Stimulated activated CD4-positive, alpha-beta T cell treated with anti-CD3 and anti-CD28 coated beads, TNF-alpha, amount 100 ng/mL, for 4 hours (primary cell): Measurements from ENCODE around the gene P2RX6.
"Not testable (repeated sequence)": the region's sequence is repeated elsewhere in the genome, so short reads cannot be mapped to it uniquely, and the experiment has no call there.

ENCODE experiments used
- DNase-seq, 3 experiments: peaks; one replicate each; pipeline ENCODE4 v3.0.0-alpha.2; 2020; ENCODE audit warnings: low read depth in 3 of 3

P2RX6 gene

DNA sequence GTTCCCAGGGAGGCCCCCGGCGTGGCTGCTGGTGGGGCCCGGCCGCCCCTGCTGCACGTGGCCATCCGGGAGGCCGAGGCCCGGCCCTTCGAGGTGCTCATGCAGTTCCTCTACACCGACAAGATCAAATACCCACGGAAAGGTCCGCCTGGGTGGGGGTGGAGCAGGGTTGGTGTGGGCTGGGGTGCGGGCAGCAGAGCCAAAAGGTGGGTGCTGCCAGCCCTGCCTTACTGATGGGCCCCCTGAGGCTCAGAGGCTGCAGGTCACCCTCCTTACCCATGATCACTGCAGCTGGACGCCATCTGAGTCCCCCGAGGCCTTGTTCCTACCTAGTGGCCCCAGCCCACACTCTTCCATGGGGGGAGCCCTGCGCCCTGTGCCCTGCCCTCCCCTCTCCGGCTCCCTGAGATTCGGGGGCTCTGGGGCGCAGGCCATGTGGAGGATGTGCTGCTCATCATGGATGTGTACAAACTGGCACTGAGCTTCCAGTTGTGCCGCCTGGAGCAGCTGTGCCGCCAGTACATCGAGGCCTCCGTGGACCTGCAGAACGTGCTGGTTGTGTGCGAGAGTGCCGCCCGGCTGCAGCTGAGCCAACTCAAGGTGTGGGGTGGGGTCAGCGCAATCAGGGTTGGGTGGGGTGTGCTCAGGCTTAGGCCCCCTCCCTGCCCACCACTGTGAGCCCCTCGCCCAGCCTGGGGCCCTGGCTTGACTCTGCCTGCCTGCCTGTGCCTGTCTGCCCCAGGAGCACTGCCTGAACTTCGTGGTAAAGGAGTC is 20.6 kb upstream of the P2RX6 start:
- no peak for DNase-seq

GRCh38 chr22:20994902-20995241 is 20.1 kb upstream of the P2RX6 start:
- DNase-seq, result no peak

DNA sequence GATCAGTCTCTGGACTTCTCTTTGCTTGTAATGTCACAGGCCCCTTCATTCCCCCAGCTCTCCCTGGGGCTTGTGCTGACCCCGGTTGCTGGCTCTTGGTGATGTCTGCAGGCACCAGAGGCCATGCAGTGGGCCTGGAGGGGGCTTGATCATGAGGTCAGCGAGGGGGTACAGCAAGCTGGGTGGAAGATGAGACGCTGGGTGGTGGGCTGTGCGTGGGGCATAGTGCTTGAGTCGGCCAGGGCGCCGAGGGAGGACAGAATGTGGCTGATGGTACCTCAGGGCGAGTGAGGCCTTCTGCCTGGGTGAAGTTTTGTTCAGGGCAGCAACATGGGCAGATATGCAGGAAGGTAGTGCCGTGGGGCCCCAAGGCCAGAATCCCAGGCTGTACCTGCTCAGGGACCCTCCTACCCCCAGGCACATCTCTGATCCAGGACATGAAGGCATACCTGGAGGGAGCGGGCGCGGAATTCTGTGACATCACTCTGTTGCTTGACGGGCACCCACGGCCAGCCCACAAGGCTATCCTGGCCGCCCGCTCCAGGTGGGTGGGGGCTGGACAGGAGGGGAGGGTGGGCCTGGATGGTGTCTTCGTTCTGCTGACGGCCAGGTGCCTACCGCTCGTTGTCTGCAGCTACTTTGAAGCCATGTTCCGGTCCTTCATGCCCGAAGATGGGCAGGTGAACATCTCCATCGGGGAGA is 19.5 kb upstream of the P2RX6 start:
- DNase-seq, result no peak

DNA sequence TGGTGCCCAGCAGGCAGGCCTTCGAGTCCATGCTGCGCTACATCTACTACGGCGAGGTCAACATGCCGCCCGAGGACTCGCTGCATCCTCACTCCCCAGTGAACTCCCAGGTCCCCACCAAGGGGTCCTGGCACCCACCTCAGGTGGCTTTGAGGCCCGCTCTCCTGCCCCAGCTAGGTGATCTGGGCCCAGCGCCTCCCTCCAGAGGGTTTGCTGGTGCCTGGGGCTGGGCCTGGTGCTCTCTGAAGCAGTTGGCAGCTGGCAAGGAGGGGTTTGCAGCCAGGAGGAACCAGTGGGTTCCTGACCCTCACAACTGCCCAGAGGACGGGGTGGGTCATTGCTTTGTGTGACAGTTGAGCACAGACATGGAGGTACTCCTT is 18.9 kb upstream of the P2RX6 start:
- DNase-seq, result no peak

DNA sequence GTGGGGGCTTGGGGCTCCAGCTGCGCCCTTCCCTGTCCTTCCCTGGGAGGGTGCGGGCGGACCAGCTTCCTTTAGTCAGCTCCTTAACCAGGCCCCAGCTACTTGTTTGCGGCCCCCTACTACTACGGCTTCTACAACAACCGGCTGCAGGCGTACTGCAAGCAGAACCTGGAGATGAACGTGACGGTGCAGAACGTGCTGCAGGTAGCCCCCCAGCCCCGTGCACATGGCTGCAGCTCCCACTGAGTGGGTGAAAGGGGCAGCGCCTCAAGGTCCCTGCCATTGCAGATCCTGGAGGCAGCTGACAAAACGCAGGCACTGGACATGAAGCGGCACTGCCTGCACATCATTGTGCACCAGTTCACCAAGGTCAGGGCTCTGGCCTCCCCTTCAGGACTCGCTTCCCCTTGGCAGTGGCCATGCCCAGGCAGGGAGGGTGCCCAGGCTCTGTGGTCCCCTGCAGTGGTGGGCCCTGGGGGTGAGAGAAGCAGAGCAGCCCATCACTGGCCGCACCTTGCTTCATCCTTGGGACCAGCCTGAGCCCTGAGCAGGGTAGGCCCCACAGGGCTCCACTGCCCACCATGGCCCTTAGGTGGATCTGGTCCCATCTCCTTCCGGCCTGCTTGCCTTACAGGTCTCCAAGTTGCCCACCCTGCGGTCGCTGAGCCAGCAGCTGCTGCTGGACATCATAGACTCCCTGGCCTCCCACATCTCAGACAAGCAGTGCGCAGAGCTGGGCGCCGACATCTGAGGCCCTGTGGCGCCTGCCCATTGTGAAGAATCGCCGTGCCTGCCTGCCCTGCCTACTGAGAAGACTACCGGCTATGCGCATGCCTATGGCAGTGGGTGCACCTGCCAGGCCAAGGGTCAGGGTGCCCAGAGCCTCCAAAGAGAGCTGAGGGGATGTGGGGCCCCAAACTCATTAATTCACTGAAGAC is 18.1 kb upstream of the P2RX6 start:
- DNase-seq, result no peak

- DNase-seq, result no peak
Observed at GRCh38 chr22:20997536-20998257, 17.3 kb upstream of the P2RX6 start.

GRCh38 chr22:20998411-20999336 is 16.3 kb upstream of the P2RX6 start:
- DNase-seq, result no peak

GRCh38 chr22:20999350-21000206 is 15.4 kb upstream of the P2RX6 start:
- no peak for DNase-seq

DNA sequence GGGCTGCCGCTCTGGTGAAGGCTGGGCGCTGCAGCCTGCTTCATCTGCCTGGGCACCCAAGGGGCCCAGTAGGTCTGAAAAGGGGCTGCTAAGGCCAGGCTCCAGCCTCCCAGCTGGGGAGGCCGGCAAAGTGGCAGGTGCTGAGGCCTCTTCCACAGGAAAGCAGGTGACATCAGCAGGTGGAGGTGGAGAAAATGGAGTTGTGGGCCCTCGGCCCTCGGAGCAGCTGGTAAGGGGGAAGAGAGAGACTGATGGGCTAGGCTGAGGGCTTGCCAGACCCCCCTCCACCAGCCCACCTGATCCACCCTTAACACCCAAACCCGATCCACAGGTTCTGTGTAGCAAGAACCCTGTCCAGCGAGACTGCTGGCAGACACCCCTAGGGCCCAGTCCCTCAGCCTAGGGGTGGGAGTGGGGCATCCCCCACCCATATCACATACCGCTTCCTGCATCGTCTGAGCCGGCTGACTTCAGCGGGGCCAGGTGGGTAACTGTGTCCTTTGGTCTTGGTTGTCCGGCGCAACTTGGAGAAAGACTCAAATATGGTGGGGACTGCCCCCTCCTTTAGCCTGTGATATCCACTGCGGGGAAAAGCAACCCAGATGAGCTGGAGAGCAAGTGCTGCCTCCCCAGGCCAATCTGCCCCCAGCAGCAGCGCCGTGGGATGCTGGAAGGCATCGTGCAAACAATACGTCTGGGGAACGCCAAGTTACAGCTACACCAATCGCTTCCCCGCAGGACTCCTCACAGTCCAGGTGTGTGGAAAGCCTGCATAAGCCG is 14.6 kb upstream of the P2RX6 start:
- DNase-seq, result no peak

DNA sequence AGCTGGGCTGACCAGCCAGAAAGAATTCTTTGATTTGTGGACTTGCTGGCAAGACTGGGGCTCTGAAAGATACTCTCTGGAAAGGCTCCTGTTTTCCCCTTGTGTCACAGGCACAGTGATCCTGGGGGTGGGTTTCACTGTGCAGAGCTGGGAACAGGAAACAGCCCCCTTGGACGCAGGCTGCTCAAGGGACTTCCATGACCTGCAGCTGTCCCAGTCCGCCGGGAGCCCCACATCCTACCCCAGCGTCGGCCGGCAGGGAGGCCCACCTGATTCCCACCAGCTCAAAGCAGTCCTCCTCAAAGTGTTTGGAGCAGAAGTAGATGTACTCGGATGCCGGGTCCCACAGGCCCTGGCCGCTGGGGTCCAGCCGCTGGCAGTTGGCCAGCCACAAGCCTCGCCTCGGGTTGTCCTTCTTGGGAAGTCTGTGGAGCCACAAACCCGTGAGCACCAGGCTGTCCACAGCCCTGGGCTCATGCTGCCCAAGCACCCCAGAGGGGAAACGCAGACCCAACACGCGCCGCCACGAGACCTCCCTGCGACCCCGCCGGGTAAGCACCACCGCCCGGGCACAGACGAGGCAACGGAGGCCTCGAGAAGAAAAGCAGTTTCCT is 13.9 kb upstream of the P2RX6 start:
- DNase-seq, result no peak

DNA sequence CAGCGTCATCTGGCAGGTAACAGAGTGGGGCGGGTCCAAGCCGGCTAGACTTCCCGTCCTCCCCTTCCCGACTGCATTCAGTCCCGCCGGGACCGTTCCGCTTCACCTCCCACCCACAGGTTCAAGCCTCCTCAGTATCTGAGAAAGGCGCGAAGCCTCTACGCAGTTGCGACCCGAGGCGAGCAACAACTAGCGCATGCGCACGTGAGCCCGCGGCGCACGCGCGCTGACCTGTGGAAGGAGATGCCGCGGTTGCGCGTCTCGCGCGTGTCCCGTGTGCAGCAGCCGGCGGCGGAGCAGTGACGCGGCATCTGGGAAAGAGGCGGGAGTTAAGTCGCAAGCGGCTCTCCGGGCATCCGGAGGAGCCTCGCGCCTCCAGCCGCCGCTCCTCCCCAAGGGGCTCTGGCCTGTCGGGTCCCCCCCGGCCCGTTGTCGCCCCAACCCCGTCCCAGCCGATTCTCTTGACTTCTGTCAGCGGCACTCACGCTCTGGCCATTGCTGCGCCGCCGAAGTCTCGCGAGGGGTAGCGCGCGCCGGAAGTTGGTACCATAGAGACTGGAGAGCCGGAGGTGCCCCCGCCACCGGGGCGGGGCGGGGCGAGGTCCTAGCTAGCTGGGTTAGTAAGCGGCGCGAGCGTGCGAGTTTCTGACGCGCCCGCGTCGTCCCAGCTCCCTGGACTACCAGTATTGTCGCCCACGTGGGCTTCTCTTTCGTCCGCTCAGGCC is 13.2 kb upstream of the P2RX6 start, which contains the start of gene THAP7:
Gene THAP7, minus strand, starts transcription at position 518 of the 725 bp plus-strand sequence. Its CDS starts 207 bp downstream, at position 311.
- DNase-seq, result peak; percentile 94 to 96 (median 95)

- no peak for DNase-seq
Observed at GRCh38 chr22:21003782-21004181, 11.2 kb upstream of the P2RX6 start.

- DNase-seq, result not testable (repeated sequence)
Observed at GRCh38 chr22:21009208-21009607, 5.8 kb upstream of the P2RX6 start.

DNA sequence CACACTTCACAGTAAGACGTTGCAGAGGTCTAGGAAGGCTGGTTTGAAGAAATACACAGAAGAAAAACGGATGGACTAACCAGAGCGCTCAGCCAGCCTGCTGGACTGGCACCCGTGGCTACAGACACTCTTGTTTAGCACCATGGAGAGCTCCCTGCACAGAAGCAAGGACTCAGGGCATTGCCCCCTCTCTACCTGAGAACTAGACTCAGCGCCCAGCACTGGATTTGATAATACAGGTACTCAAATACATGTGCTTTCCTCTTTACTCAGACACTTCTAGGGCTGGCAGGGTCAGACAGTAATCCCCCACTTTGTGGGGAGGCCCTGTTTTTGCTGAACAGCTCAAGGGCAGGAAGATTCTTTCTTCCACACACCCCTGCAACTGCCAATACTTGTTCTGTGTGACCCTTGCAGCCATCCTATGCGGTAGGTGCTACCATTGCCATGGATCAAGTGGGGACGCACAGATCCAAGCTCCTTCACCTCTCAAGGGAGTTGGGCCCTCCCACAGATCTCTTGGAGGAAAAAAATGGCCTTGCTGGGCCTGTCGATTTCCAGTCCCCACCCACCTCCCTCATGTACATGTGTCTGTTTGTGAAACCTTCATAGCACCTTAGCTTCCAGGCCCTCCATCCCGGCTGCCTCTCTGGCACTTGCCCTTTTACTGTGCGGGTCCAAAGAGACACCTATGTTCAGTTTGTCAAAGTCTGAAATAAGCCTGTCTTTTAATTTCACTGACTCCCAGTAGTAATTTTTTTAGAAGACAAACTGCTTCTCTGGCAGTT is 5.1 kb upstream of the P2RX6 start:
- no peak for DNase-seq

DNA sequence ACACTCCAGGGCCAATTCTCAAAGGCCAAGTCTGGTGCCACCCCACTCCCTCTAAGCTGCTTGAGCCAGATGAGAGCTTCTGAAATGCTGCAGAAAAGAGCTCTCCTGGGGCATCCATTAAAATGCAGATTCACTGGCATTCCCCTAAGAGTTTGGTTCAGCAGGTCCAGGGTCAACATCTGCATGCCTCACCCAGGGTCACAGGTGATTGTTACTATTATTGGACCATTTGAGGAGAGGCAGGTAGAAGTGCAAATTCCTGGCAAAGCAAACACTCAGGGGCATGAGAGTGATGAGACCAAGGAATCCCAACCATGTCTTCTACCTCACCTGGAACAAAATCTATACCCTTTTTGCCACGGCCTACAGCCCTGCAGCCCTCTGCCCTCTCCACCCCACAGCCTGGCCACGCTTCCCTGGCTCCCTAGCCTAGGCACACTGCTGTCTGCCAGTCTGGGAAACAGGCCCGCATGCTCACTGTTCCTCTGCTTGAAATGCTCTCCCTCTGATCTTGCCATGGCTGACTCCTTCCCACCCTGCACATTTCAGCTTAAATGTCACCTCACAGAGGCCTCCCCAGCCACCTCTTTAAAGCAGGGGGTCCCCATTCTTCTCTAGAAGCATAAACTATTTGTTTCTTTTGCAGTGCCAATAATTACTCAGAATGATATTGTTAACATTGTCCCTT is 4.4 kb upstream of the P2RX6 start:
- DNase-seq, result no peak
